DMS153 treated with DMSO at 0.1 percent for 48 hours (cell line): ENCODE data around the gene KRTAP19-8.

Source experiments
- DNase-seq: peaks from one replicate; lab custom pipeline; 2025; ENCODE audit not compliant: unreplicated experiment; lab: John Stamatoyannopoulos, UW

Gene KRTAP19-8

DNA sequence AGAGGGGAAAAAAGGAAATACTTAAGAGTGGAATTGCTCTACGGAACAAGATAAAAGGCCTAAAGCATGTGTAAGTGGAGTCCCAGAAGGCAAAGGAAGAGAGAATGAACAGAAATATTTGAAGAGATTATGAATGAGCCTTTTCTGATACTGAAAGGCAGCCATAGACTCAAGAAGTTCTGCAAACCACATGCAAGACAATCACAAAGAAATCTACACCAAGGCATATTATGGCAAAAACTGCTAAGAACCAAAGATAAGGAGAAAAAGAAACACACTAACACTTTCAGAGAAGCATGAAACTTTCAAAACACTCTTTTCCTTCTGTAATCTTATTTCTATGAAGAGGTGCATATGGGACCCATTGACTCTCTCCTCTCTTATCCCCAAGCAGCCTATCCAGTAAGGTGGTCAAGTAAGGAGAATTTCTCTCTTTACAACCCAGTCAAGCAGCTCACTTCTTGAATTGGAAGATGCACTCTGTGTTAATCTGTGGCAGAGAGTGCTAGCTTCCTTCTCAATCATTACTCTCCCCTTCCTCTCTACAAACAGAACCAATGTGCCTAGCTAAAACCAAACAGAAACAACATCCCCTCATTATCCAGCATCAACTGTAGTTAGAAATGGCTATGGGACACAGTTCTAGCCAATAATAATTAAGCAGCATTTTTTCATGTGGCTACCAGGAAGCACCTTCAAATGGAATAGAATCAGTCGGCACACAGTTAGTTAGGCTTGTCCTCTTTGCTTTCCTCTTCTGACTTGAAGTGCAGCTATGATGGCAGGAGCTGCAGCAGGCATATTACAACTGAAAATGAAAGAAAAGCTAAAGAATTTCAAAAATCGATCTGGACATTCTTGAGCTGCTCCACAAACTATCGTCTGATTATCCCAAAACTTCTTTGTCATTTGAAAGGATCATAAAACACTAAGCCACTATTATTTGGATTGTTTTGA lies 25.9 kb downstream of the KRTAP19-8 start:
- no peak for DNase-seq

DNA sequence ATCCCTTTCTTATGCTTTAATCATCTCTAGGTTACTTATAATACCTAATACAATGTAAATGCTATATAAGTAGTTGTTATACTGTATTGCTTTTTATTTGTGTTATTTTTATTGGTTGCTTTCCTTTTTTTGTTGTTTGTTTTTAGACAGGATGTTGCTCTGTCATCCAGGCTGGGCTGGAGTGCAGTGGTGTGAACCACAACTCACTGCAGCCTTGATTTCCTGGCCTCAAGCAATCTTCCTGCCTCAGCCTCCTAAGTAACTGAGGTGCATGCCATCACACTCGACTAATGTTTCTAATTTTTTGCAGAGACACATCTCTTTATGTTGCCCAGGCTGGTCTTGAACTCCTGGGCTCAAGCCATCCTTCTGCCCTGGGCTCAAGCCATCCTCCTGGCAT lies 26.9 kb downstream of the KRTAP19-8 start:
- DNase-seq = no peak

- no peak for DNase-seq
Measured at GRCh38 chr21:31008355-31008754, 29.9 kb downstream of the KRTAP19-8 start.

- no peak for DNase-seq
Measured at GRCh38 chr21:31005019-31005418, 33.3 kb downstream of the KRTAP19-8 start.

DNA sequence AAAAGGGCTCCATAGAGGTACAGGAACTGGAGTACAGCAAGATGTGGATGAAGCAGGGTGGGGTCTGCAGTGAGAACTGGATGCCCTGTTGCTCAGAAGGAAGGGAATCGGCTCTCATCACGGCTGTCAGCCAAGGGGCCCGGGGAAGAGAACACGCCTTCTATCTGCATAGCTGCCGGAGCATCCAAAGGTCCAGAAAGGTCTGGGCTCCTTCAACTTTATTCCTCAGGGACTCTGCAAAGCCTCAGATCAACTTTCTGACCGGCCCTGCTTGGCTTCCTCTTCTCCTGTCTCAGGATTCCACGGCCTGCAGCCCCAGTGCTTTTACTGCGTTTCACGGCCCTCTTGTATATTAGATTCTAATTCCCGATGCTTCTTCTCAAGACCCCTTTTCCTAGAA lies 34.8 kb downstream of the KRTAP19-8 start:
- DNase-seq = no peak

DNA sequence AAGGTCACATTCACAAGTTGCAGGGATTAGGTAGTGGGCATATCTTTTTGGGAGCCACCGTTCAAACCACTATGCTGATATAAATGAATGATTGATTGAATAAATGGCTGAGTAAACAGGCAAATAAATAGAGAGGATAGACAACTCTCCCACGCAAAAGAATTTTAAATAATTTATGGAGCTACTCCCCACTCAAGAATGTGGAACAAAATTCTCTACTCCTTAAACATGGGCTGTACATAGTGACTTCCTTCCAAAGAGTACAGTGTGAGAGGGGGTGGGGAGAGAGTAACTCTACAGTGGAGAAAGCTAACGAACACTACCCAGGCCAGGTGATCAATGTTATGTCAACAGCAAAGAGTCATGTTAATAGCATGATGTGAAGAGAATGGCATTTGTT lies 40.7 kb downstream of the KRTAP19-8 start:
- no peak for DNase-seq

- DNase-seq = no peak
Measured at GRCh38 chr21:30996728-30997127, 41.5 kb downstream of the KRTAP19-8 start.

GRCh38 chr21:30994932-30995331 lies 43.3 kb downstream of the KRTAP19-8 start:
- DNase-seq = no peak

- no peak for DNase-seq
Measured at GRCh38 chr21:30990514-30991262, 47.6 kb downstream of the KRTAP19-8 start.

GRCh38 chr21:30988706-30989105 lies 49.6 kb downstream of the KRTAP19-8 start:
- DNase-seq = no peak
